WTC11 (cell line): Measurements from ENCODE around the gene RAX2. TPM values are rescaled to one million over a fixed set of nuclear protein-coding genes. Genes with fewer than 3 reads are reported as not detected.

Source experiments
- ATAC-seq: fragments of 200-7000 bp; cut with Tn5 transposase; 2 replicates; pipeline ENCODE4 v1.10.0; 2021; ENCODE audit warnings: mild to moderate bottlenecking, moderate library complexity
- CTCF ChIA-PET: fragments of 300-600 bp; sonication (Branson Sonifier 250); formaldehyde crosslinking; loops from one replicate; lab custom pipeline; 2021; ENCODE audit warnings: antibody characterized with exemption; lab: Charles Lee
- POLR2A ChIA-PET: fragments of 350-600 bp; sonication (Branson Sonifier 250); formaldehyde crosslinking; loops from one replicate; lab custom pipeline; 2021; ENCODE audit warnings: antibody characterized with exemption; lab: Charles Lee
- DNase-seq: peaks from one replicate; pipeline ENCODE4 v3.0.0; 2021; ENCODE audit warnings: low spot score
- H3K27ac Mint-ChIP-seq: 2 replicates; pipeline ENCODE4 v1.8.0; 2021; ENCODE audit warnings: mixed read lengths
- H3K27me3 Mint-ChIP-seq: 2 replicates; pipeline ENCODE4 v1.8.0; 2021; ENCODE audit warnings: low read depth, mild to moderate bottlenecking, moderate library complexity, mixed read lengths
- H3K36me3 Mint-ChIP-seq: 2 replicates; pipeline ENCODE4 v1.8.0; 2021; ENCODE audit warnings: mixed read lengths
- H3K4me1 Mint-ChIP-seq: 2 replicates; pipeline ENCODE4 v1.8.0; 2022; ENCODE audit warnings: mixed read lengths
- H3K4me3 Mint-ChIP-seq: 2 replicates; pipeline ENCODE4 v1.8.0; 2021; ENCODE audit warnings: mild to moderate bottlenecking, moderate library complexity, mixed read lengths
- H3K9me3 Mint-ChIP-seq: 2 replicates; pipeline ENCODE4 v1.8.0; 2021; ENCODE audit warnings: mixed read lengths
- ATF1 ChIP-seq: sonication (generic); formaldehyde crosslinking; IDR thresholded peaks from 2 replicates; pipeline ENCODE4 v1.8.1; 2023; ENCODE audit warnings: mild to moderate bottlenecking, moderate library complexity, missing genetic modification reagents
- ATF3 ChIP-seq: sonication (generic); formaldehyde crosslinking; conservative IDR thresholded peaks from 2 replicates; pipeline ENCODE4 v1.8.1; 2022; ENCODE audit warnings: mild to moderate bottlenecking, missing genetic modification reagents
- CREM ChIP-seq: sonication (generic); formaldehyde crosslinking; IDR thresholded peaks from 2 replicates; pipeline ENCODE4 v1.8.1; 2022; ENCODE audit warnings: mild to moderate bottlenecking, missing genetic modification reagents, moderate library complexity
- ERG ChIP-seq: fragments of 250-450 bp; sonication (Bioruptor Pico); IDR thresholded peaks from 2 replicates; pipeline ENCODE4 v1.8.0; 2021; ENCODE audit warnings: mild to moderate bottlenecking
- ESRRA ChIP-seq: sonication (generic); formaldehyde crosslinking; IDR thresholded peaks from 2 replicates; pipeline ENCODE4 v1.8.1; 2022; ENCODE audit warnings: mild to moderate bottlenecking, missing genetic modification reagents, borderline replicate concordance
- GTF2I ChIP-seq: fragments of 250-450 bp; sonication (Bioruptor Pico); conservative IDR thresholded peaks from 2 replicates; pipeline ENCODE4 v1.4.0; 2021; ENCODE audit warnings: mild to moderate bottlenecking
- HMGA2 ChIP-seq: fragments of 250-450 bp; sonication (Bioruptor Pico); IDR thresholded peaks from 2 replicates; pipeline ENCODE4 v1.4.0; 2021; ENCODE audit warnings: mild to moderate bottlenecking, moderate library complexity
- IRF2 ChIP-seq: sonication (generic); formaldehyde crosslinking; IDR thresholded peaks from 2 replicates; pipeline ENCODE4 v1.8.0; 2022; ENCODE audit warnings: low read depth, missing genetic modification reagents, borderline replicate concordance
- MLX ChIP-seq: sonication (generic); formaldehyde crosslinking; IDR thresholded peaks from 2 replicates; pipeline ENCODE4 v1.8.1; 2023; ENCODE audit warnings: mild to moderate bottlenecking, missing genetic modification reagents, moderate library complexity
- NFE2L1 ChIP-seq: sonication (generic); formaldehyde crosslinking; IDR thresholded peaks from 2 replicates; pipeline ENCODE4 v1.8.1; 2023; ENCODE audit warnings: missing genetic modification reagents
- SOX15 ChIP-seq: fragments of 250-450 bp; sonication (Bioruptor Pico); IDR thresholded peaks from 2 replicates; pipeline ENCODE4 v1.9.0; 2021; ENCODE audit warnings: mild to moderate bottlenecking
- STAT6 ChIP-seq: sonication (generic); formaldehyde crosslinking; conservative IDR thresholded peaks from 2 replicates; pipeline ENCODE4 v1.8.1; 2023; ENCODE audit warnings: mild to moderate bottlenecking, low read depth, missing genetic modification reagents, moderate library complexity
- ZNF281 ChIP-seq: sonication (generic); formaldehyde crosslinking; IDR thresholded peaks from 2 replicates; pipeline ENCODE4 v1.8.0; 2023; ENCODE audit warnings: mild to moderate bottlenecking, missing genetic modification reagents
- total RNA-seq: library from RNA; stranded (reverse); gene quantifications from 3 replicates; pipeline ENCODE4 v1.2.3, GENCODE V29; 2021
- TF ChIP-seq, protein P1 (sequence below): sonication (generic); formaldehyde crosslinking; IDR thresholded peaks from 2 replicates; pipeline ENCODE4 v1.8.0; 2023; ENCODE audit warnings: missing genetic modification reagents, mild to moderate bottlenecking, borderline replicate concordance

RAX2 gene
- total RNA-seq, 1 experiment from 2014 or later: 0.09 TPM

DNA sequence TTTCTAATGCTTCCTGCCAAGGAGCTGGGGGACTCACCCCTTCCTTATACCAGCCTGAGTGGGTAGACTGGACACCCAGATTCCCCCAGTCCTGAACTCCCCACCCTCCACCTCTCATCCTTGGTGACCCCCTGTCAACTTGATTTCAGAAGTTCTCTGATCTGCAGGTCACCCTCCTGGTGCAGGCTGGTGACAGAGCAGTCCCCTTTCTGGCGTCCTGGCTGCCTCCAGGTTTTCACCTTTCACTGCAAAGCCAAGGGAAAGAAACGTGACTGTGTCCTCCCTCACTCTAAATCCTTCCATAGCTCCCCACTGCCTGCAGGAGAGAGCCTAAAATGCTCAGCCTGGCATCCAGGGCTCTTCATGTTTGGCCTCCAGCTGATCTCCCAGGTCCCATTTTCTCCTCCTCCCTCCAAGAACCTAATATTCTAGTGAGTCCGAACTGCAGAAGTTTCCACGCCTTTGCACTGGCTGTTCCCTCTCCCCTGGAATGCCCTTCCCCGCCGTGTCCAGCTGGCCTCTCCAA lies 18.2 kb upstream of the RAX2 start:
- Mint-ChIP-seq H3K27me3 (peaks cover 24% of the 10 kb centered on the region), H3K27ac (no peak overlapping the region), H3K4me3 (no peak overlapping the region)
- ATAC-seq (no peak), DNase-seq (no peak)
- CTCF ChIA-PET: interaction anchor here (0.7 to 2.5 kb wide), 3 partner anchors 17 to 32 kb away, joined by 3 to 16 read pairs (median 3); no protein-coding TSS in a partner anchor
- no peak for TF ChIP-seq ZNF281 (CRISPR knock-in tag)
- TF ChIP-seq IRF2 (CRISPR knock-in tag): no peak
- no peak for TF ChIP-seq ATF3
- peak; percentile 66; the same call in 1 of the 2 replicates for TF ChIP-seq GTF2I (CRISPR knock-in tag)
- TF ChIP-seq, all 79 proteins: peak for 1
- POLR2A ChIA-PET: no interaction called here
- Mint-ChIP-seq H3K9me3 (peaks cover 3% of the 10 kb centered on the region; the same call in 1 of the 2 replicates), H3K4me1 (no peaks in the 10 kb centered on the region), H3K36me3 (no peaks in the 10 kb centered on the region)

GRCh38 chr19:3788996-3789778 lies 17.2 kb upstream of the RAX2 start:
- peaks cover 28% of the 10 kb centered on the region for H3K27me3 Mint-ChIP-seq
- ChIA-PET CTCF (interaction anchor here (0.6 to 2.5 kb wide), 5 partner anchors 20 to 199 kb away, joined by 3 to 16 read pairs (median 3); partner anchors contain the start of gene MRPL54), POLR2A (interaction anchor here (0.5 kb wide), 1 partner anchor 206 kb away, joined by 6 read pairs; no protein-coding TSS in a partner anchor)
- H3K4me1 Mint-ChIP-seq: peaks cover 7% of the 10 kb centered on the region
- ATAC-seq: no peak
- no peaks in the 10 kb centered on the region for H3K36me3 Mint-ChIP-seq
- H3K9me3 Mint-ChIP-seq: peaks cover 3% of the 10 kb centered on the region; the same call in 1 of the 2 replicates
- H3K27ac Mint-ChIP-seq: no peak overlapping the region
- no peak for DNase-seq
- TF ChIP-seq STAT6 (CRISPR knock-in tag) (no peak), SOX15 (CRISPR knock-in tag) (no peak), ERG (CRISPR knock-in tag) (no peak), ESRRA (CRISPR knock-in tag) (no peak), CREM (CRISPR knock-in tag) (no peak), MLX (no peak), NFE2L1 (CRISPR knock-in tag) (no peak), HMGA2 (CRISPR knock-in tag) (no peak), ATF1 (CRISPR knock-in tag) (no peak)
- TF ChIP-seq, protein P1, sequence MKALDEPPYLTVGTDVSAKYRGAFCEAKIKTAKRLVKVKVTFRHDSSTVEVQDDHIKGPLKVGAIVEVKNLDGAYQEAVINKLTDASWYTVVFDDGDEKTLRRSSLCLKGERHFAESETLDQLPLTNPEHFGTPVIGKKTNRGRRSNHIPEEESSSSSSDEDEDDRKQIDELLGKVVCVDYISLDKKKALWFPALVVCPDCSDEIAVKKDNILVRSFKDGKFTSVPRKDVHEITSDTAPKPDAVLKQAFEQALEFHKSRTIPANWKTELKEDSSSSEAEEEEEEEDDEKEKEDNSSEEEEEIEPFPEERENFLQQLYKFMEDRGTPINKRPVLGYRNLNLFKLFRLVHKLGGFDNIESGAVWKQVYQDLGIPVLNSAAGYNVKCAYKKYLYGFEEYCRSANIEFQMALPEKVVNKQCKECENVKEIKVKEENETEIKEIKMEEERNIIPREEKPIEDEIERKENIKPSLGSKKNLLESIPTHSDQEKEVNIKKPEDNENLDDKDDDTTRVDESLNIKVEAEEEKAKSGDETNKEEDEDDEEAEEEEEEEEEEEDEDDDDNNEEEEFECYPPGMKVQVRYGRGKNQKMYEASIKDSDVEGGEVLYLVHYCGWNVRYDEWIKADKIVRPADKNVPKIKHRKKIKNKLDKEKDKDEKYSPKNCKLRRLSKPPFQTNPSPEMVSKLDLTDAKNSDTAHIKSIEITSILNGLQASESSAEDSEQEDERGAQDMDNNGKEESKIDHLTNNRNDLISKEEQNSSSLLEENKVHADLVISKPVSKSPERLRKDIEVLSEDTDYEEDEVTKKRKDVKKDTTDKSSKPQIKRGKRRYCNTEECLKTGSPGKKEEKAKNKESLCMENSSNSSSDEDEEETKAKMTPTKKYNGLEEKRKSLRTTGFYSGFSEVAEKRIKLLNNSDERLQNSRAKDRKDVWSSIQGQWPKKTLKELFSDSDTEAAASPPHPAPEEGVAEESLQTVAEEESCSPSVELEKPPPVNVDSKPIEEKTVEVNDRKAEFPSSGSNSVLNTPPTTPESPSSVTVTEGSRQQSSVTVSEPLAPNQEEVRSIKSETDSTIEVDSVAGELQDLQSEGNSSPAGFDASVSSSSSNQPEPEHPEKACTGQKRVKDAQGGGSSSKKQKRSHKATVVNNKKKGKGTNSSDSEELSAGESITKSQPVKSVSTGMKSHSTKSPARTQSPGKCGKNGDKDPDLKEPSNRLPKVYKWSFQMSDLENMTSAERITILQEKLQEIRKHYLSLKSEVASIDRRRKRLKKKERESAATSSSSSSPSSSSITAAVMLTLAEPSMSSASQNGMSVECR (CRISPR knock-in tag): no peak
- H3K4me3 Mint-ChIP-seq: no peak overlapping the region
